Activated T-cell treated with anti-CD3 and anti-CD28 coated beads, Interleukin-2, amount 50 U/mL, for 1 hour (primary cell): ENCODE measurements around the gene ADGRD1.

Experiments used
- DNase-seq: peaks from one replicate; pipeline ENCODE4 v3.0.0-alpha.2; 2020

Gene ADGRD1

GRCh38 chr12:131188131-131189050 is 234.7 kb downstream of the ADGRD1 start:
- no peak for DNase-seq

DNA sequence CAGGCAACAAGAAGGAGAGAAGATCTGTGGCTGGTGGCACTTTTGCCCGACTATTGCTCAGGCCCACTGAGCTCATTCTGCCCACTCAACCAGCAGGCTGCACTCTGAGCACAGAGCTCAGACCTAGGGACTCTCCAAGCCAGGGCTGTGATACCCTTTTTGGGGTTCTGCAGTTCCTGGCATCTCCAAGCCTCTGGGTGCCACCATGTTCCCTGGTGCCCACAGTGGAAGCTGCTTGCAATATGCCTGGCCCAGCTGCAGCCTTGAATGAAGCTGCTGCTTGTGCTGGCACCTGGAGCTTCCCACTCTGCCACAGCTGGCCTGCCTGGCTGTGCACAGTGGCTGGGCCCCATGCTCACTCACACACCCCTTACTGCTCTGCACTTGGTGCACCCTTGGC is 236.1 kb downstream of the ADGRD1 start:
- DNase-seq: no peak

DNA sequence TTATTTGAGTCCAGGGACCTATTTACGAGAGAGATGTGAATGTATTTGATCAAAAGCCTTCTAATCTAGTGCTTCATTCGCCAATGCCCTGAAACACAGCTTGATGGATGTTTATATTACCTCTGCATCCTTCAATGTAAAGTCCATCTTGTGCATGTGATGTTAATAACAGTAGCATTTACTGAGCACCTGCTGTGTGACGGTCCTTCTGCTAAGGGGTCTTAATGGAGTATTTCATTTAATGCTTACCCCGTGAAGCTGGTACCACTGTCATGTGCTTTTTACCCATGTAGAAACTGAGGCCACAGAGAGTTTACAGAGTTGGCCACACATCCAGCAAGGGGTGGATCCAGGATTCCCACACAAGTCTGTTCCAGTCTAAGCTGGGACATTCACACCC is 237.3 kb downstream of the ADGRD1 start:
- DNase-seq: no peak
